MV-4-11 (cell line): ENCODE measurements around the gene SNX18.

Experiments used
- DNase-seq: peaks from one replicate; lab custom pipeline; 2025; lab: John Stamatoyannopoulos, UW

SNX18 gene

DNA sequence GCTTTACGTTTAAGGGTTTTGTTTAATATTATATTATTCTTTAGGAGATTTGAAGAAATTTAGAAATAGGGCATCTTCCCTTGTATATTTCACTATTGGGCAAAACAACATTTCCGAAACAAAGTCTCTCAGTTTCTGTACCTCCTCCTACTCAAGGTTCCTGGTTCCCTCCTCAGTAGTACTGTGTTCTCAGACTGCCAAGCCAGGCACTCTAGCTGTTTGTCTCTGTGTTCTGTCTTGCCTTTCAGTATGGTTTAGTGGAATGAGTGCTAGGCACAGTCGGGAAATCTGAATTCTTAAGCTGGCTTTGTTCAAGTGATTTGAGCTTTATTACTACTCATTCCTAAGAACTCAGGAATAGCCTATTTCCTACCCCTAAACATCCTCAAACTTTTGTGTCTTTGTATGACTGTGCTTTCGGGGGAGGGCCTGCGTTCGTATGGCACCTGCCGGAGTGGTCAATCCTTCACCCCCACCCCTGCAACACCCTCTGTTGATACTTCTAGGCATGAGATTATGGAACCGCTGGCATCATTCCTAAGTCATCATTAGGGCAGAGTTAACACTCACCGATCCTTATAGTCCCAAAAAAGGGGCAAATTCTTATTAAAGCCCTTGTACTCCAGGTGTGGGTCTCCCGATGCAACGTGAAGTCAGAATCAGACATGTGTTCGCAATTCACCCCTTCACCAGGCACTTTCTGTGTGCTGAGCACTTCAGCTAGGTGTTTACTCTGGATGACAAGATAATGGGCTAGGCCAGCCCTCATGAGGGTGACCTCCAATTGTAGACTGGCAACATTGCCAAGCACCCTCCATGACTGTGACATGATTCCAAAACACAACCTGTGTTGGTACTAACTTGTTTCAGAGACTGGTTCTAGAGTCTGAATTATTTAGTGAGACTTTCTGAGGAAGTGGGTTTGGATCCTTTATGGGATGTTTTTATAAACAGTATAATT lies 24.5 kb downstream of the SNX18 start:
- DNase-seq: no peak

DNA sequence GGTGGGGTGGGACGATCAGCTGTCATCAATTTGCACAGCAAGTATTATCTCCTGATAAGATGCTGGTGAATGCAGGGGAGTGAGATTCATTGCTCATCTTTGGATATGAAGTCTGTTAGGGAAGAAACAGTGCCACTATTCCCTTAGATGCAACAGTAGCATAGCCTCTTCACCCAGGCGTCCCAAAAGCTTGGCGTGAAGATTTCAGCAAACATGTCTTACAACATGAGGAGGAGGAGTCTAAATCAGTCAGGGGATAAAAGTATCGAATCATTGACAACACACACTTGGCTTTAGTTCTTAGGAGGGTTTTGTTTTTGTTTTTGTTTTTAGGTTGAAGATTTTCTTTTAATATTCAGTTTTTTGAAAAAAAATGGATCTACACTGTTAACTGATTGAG lies 26.5 kb downstream of the SNX18 start:
- no peak for DNase-seq

DNA sequence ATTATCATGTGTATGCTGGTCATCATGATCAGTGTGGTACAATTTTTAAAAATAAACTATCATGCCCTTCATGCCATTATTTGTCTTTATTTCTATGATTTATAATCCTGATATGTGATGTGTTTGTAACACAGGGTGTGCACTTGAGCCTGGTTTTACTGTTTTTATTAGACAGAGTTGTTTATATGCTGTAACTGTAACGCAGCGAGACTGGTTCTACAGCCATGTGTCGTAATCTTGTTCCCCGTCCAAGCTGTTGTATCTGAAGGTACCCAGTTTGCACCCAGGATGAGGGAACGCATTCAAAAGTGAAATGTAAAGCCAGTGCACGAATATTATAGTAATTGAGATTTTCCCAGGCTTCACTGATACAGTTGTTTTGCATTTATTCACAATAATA lies 28.2 kb downstream of the SNX18 start:
- no peak for DNase-seq

DNA sequence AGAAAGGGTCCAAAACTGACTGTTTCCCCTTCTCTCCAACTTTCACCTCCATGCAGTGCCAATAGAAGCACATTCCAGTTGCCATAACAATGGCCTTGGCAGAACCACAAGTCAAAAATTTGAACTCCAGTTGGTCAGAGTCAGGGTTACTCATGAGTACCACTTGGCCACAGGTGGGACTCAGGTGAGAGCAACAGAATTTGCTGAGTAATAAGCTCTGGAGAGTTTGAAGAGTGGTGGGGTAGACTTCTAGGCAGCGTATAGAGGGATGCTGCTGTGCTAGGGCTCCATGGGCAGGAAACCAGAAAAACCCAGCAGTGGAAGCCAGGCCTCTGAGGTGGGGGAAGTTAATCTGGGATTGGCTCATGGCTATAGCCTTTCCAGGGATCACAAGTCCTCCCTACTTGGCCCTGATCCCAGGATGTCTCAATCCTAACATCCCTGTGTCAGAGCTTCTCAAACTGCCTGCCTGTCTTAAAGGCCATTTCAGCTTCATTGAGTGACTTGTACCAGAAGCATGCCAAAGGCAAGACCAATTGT lies 30.2 kb downstream of the SNX18 start:
- DNase-seq: no peak

DNA sequence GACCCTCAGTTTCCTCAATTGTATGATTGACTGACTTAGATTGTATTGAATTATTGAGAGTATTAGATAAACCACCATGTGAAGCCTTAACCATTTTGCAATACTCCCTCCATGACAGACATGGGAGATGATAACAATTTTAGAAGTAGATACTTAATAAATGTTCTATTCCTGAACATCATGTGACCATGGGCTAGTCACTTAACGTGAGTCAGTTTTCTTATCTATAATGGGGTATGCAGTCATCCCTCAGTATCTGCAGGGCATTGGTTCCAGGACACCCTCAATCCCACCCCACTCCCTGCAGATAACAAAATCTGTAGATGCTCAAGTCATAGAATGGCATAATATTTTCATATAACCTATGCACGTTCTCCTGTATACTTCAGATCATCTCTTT lies 31.0 kb downstream of the SNX18 start:
- no peak for DNase-seq

DNA sequence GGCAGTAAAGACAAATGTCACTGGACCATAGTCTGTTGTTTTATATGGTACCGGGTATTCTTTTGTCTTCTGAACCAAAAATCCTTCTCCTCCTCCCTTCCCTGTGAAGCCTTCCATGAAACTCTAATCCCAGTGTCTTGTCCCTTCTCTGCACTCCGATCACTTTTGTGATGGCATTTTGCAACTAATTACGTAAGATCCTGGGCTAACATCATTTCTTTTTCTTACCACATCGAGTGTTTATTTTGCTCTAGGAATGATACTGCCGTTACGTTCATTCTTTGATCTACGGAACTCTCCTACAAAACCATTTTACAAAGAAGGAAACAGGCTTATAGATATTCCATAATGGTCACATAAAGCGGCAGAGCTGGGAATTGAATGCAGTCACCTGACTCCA lies 33.7 kb downstream of the SNX18 start:
- DNase-seq: peak; percentile 36

DNA sequence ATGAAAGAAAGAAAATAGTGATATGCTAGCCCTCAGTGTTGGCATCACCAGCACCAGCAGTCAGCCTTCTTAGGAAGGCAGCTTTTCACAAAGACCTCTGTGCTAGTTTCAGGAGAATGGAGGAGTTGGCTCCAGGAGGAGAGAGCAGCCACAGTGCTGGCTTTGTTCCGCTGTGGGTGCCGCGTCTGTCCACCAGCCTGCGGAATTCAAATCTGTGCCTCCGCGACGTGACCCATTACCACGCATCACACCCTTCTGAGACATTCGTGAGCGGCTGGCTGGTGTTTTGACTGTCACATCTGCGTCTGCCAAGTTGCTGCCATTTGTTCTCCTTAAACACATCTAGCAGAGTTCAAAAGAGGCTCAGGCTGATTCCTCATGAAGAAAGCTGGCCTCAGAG lies 34.4 kb downstream of the SNX18 start:
- no peak for DNase-seq

DNA sequence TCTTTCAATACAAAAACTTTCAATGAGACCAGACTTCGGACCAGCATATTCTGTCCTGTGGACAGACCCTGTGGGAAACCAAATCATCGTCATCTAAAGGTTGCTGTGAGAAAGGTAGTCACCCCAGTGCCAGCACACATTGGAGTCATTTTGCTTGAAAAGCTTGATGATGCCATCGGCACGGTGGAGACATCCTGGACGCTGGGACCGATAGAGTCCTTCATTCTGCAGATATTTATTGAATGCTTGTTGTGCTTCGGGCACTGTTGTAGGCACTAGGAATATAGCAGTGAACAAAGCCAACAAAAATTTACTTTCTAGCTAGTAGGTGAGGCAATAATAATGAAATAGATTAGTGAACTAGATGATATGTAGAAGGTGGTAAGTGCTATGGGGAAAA lies 34.9 kb downstream of the SNX18 start:
- no peak for DNase-seq

DNA sequence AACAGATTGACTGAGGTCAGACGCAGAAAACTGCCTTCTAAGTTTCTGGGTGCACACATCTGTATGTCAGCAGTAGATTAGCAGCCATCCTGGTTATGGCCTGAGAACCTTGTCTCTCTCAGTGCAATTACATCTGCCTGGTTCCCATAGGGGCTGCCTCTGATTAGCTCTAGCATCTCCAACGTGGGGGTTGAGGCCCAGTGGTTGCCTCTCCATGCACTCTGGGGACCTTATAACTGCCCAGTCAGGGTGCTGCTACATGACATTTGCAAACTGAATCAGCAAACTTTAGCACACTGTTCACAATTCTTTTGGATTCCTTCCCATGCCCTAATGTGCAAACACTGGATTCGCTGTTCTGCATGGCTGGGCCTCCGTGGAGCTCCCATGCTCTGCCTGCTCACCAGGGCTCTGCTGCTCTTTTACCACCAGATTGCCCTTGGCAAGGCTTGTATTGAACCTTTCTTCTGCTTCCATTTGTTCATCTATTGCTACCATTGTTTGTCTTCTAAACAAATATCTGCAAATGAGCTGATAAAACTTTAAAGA lies 36.2 kb downstream of the SNX18 start:
- no peak for DNase-seq

DNA sequence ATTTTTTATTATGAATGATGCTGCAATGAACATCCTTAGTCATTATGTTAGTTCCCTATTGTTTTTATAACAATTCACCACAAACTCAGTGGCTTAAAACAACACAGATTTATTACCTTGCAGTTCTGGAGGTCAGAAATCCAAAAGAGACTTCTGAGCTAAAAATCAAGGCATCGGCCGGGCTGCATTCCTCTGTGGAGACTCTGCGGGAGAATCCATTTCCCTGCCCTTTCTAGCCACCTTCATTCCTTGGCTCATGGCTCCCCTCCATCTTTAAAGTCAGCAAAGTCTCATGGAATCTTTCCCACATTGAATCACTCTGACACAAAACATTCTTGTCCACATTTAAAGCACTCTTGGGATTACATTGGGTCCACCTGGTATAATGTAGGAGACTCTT lies 38.6 kb downstream of the SNX18 start:
- DNase-seq: no peak

DNA sequence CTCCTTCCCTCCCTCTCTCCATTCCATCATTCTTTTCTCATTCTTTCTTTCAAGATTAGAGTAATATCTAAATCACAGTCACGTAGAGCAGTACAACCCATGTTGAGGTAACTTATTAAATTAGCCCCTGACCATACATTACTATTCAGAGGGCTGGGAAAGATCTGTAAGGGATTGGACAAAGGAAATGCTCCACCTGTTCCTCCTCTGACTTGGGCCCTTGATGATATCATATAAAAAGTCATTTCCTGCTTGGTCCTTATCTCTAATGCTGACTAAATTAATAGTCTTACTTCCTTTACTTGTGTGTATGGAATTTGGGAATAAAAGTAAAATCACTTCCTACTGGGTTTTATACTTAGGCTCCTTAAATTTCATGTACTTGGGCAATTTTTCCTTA lies 40.8 kb downstream of the SNX18 start:
- no peak for DNase-seq

DNA sequence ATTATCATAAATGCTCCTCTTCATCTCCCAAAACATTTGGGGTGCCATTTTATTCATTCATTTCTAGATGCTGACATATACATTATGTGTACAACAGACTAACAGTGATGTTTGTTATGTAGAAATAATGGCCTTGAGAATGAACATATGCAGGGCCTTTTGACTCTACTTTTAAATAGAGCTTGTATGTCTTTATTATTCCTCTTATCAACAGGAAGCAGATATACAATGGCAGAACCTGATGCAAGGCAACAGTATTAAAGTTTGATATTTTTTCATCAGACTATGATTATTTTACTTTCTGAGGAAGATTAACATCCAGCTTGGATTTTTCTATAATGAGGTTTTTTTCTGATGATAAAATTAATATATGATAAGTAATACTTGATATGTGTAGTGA lies 44.1 kb downstream of the SNX18 start:
- no peak for DNase-seq

DNA sequence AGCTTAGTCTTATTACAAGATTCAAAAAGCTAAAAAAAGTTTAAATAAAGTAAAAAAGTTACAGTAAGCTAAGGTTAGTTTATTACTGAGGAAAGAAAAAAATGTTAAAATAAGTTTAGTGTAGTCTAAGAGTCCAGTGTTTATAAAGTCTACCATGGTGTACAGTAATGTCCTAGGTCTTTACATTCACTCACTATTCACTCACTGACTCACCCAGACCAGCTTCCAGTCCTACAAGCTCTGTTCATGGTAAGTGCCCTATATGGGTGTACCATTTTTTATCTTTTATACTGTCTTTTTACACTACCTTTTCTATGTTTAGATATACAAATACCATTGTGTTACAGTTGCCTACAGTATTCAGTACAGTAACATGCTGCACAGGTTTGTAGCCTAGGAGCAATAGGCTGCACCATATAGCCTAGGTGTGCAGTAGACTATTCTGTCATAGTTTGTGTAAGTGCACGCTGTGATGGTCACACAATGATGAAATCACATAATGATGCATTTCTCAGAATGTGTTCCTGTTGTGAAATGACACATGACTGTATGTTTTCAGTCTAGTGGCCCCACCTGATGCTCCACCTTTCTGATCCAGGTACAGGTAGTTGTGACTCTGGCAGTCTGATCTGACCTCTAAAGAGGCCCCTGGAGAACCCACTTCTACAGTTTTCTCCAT lies 45.7 kb downstream of the SNX18 start:
- no peak for DNase-seq

DNA sequence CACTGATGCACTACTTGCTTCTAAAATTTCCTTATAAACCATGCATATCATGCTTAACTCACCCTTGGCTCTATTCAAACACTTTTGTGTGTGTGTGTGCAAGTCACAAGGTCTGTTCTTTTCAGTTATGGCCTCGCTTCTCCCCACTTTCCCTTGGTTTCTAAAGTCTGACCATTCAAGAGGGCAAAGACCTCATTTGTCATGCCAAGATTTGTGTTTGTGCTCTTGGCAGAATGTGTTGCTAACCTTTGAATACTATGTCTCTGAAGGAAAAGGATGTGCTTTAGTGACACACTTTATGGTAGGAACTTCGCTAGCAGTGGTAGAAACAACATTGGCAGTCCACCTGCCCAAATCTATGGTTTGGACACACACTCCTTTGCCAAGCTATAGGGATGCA lies 50.4 kb downstream of the SNX18 start:
- no peak for DNase-seq

DNA sequence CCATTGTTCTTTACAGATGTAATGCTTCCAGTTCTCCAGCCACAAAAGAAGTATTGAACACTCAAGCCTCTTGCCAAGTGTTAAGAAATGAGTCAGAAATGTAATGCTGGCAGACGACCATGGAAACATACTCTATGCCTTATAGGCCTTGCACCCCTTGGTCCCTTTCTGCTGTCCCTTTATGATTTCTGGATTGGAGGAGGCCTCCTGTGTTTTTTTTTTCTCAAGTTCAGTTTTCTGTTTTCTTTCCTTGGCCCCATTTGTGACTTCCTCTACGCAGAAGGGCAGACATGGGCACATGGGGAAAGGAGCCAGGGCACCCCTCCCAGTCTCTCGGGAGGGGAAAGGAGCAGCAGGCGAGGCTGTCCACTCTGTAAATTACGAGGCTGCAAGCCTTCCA lies 53.4 kb downstream of the SNX18 start:
- DNase-seq: no peak

DNA sequence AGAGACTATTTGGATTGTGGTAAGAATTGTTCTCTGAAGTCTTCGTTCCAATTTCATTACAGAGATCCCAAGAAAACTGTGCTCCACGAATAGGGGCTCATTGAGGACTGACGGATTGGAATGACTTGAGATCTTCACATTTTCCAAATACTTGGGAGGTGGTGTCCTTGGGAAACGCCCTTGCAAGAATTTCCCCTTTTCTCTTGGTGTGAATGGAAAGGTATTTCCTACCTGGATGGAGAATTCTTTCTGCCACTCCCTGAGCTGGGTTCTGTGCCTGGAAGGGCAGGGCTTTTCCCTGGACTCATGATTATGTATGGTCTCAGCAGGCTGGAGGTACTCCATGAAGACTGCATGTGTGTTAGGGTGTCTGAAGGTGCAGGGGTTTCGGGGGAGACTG lies 53.9 kb downstream of the SNX18 start:
- no peak for DNase-seq

DNA sequence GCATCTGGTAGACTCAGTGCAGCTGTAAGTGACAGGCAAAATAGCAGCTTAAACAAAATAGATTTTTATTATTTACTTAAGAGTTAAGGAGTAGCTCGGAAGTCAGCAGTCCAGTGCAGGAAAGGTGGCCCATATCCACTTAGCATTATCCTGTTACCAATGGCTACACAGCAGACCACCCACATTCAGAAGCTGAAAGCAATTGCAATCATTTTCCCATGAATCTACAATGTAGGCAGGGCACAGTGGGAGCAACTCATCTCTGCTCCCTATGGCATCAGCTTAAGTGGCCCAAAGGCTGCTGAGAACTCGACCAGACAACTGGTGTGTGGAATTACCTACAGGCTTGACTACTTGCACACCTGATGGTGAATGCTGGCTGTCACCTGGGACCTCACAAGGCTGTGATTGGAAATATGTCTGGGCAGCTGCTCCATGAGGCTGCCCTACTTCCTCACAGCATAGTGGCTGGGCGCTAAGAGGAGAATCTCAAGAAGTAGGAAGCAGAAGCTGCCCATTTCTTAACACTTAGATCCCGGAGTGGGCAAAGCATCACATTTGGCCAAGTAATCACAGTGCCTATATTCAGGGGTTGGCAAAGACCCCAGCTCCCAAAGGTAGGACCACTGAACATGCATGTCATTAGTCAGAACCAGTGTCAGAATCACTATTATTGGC lies 56.4 kb downstream of the SNX18 start:
- DNase-seq: peak; percentile 38

DNA sequence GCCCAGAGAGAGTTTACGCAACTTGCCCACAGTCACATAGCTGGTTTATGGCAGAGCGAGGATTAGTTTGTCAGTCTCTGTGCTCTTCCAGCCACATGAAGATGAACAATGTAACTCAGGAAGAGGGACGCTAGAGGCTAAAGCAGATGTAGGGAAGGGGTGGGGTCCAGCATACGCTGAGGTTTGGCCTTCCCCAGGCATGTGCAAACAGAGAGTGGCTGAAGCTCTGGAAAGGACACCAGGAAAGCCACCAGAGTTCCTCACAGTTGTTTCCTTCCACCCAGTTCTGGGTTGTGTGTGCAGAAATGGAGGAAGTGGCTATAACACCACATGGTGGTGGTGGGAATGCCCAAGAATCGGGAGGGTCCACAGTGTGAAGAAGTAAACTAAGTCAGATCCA lies 60.0 kb downstream of the SNX18 start:
- DNase-seq: peak; percentile 85

DNA sequence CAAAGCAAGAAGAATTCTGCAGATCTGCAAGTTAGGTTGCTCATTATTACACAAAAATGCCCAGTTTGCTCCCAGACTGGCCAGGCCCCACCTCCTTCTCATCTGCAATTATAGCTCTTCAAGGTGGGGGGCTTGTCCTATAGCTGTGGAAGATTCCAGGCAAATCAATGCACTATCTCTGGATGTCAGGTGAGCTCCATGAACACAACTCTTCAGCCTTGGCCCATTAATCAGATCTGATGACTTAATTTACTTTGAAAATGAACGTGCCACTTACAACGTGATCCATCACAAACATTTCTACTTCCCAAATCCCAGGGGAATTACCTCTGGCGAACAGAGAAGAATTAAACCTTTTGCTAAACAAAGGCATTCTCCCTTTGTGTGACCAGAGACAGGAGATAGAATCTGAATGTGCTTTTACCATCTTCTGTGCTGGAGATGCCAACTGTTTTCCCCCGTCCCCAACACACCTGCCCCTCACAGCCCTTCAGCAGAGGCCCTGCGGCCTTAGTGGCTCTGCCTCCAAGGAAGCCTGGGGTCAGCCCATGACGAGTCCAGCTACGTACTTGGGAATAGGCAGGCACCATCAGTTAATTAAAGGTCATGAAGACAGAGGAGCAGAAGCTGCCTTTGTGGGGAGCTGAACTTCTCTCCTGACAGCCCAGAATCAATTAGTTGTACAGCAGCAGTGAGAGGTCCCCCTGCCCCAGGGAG lies 60.5 kb downstream of the SNX18 start:
- no peak for DNase-seq

DNA sequence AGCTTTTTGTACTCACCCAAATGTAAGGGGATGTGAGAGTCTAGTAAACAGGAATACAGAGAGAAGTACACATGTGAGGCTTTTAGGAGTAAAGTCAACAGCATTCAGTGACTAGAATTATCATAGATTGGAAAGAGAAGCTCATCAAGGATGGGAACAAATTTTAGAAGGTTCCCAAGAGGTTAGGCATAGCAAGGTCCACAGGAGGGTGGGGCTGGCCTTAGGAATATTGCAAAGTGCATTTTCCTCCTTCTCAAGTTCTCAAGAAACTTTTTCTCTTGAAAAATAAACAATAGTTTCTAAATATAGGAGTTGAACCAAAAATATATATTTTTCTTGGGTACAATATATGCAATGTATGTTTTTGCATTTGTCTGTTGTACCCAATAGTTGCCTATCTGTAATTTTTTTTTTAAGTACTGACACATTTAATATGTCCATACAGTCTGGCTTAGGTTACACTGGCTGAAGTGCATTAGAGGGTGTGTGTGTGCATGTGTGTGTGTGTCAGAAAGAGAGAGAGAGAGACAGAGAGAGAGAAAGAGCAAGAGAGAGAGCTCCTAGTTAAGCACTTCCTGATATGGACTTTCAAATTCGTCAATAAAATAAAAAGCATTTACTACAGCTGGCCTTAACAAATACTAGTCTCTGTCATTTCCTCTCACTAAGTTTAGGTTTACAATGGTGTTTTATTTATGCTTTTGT lies 62.2 kb downstream of the SNX18 start:
- peak; percentile 22 for DNase-seq
